ENCODE data around the gene SYT13.

DNA sequence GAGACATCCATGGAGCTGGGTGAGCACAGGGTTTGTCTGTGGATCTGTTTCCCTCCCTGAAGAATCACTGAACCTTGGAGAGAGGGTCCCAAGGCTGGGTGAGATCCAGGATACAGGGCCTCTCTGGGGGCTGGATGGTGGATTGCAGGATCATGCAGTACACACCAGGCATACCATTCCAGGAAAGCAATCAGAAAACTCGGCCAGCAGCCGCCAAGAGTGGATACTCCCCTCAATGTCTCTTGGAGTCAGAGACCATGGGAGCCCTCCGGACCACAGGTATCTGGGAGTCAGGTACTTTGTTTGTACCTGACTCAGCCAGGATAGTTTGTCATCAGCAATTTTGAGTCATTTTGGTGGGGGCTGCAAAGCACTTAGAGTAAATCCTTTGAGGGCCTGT lies 14.6 kb upstream of the SYT13 start:
- TF ChIP-seq, protein P1, sequence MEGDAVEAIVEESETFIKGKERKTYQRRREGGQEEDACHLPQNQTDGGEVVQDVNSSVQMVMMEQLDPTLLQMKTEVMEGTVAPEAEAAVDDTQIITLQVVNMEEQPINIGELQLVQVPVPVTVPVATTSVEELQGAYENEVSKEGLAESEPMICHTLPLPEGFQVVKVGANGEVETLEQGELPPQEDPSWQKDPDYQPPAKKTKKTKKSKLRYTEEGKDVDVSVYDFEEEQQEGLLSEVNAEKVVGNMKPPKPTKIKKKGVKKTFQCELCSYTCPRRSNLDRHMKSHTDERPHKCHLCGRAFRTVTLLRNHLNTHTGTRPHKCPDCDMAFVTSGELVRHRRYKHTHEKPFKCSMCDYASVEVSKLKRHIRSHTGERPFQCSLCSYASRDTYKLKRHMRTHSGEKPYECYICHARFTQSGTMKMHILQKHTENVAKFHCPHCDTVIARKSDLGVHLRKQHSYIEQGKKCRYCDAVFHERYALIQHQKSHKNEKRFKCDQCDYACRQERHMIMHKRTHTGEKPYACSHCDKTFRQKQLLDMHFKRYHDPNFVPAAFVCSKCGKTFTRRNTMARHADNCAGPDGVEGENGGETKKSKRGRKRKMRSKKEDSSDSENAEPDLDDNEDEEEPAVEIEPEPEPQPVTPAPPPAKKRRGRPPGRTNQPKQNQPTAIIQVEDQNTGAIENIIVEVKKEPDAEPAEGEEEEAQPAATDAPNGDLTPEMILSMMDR (IDR thresholded peaks at IDR 0.05), result no peak
- no peak for TF ChIP-seq POLR2A (IDR thresholded peaks at IDR 0.05)
